ENCODE results near the gene MLXIP.
"Not testable (repeated sequence)": the region's sequence is repeated elsewhere in the genome, so short reads cannot be mapped to it uniquely, and the experiment has no call there.

MLXIP gene

GRCh38 chr12:122097927-122098756 is 19.6 kb downstream of the MLXIP start:
- DNase-seq: peak; percentile 85

GRCh38 chr12:122099280-122099749 is 20.8 kb downstream of the MLXIP start:
- DNase-seq: no peak

GRCh38 chr12:122099856-122100255 is 21.3 kb downstream of the MLXIP start:
- peak; percentile 53 for DNase-seq

GRCh38 chr12:122100568-122100967 is 22.0 kb downstream of the MLXIP start:
- DNase-seq: peak; percentile 37

- no peak for DNase-seq
Observed at GRCh38 chr12:122102331-122102730, 23.8 kb downstream of the MLXIP start.

GRCh38 chr12:122104844-122105243 is 26.3 kb downstream of the MLXIP start:
- DNase-seq: no peak

GRCh38 chr12:122105496-122105895 is 26.9 kb downstream of the MLXIP start:
- DNase-seq: not testable (repeated sequence)

- peak; percentile 95 for DNase-seq
Observed at GRCh38 chr12:122106843-122107242, 28.3 kb downstream of the MLXIP start.

- peak; percentile 85 for DNase-seq
Observed at GRCh38 chr12:122107261-122107660, 28.7 kb downstream of the MLXIP start.

GRCh38 chr12:122111089-122111641 is 32.6 kb downstream of the MLXIP start:
- peak; percentile 90 for DNase-seq

- no peak for DNase-seq
Observed at GRCh38 chr12:122116707-122117535, 38.4 kb downstream of the MLXIP start.

GRCh38 chr12:122117979-122118378 is 39.4 kb downstream of the MLXIP start:
- DNase-seq: no peak

- not testable (repeated sequence) for DNase-seq
Observed at GRCh38 chr12:122121341-122121740, 42.8 kb downstream of the MLXIP start.

- no peak for DNase-seq
Observed at GRCh38 chr12:122121745-122122144, 43.2 kb downstream of the MLXIP start.

- peak; percentile 39 for DNase-seq
Observed at GRCh38 chr12:122123051-122123760, 44.6 kb downstream of the MLXIP start.

GRCh38 chr12:122123761-122124145 is 45.2 kb downstream of the MLXIP start:
- no peak for DNase-seq

GRCh38 chr12:122124370-122124769 is 45.8 kb downstream of the MLXIP start:
- DNase-seq: no peak

- DNase-seq: no peak
Observed at GRCh38 chr12:122125452-122126341, 47.1 kb downstream of the MLXIP start.

GRCh38 chr12:122126342-122126635 is 47.7 kb downstream of the MLXIP start:
- DNase-seq: no peak

- no peak for DNase-seq
Observed at GRCh38 chr12:122126713-122127597, 48.4 kb downstream of the MLXIP start.

- no peak for DNase-seq
Observed at GRCh38 chr12:122127839-122128238, 49.3 kb downstream of the MLXIP start.

All from DMS79 (cell line).